DLD1 (cell line): ENCODE results near the gene EPHB4.

Experiments
- in situ Hi-C: cut with HindIII; loops from 2 replicates; pipeline ENCODE4 v1.10.0; 2017; ENCODE audit warnings: low sequenced_read_pairs

EPHB4 gene

GRCh38 chr7:100827330-100828226, at the start of gene EPHB4:
Gene EPHB4 (minus strand): TSS chr7:100827523. CDS start chr7:100827030, 493 bp downstream.
- in situ Hi-C loops, result no loop called here

- in situ Hi-C loops, result no loop called here
These were observed 48.0 kb upstream of the EPHB4 start for GRCh38 chr7:100875356-100875751.

- in situ Hi-C loops, result no loop called here
These were observed 47.4 kb upstream of the EPHB4 start, which contains the start of gene SRRT for GRCh38 chr7:100874577-100875355. Gene SRRT (plus strand): TSS chr7:100875103. CDS start chr7:100875591, 488 bp downstream.

GRCh38 chr7:100874300-100874576, 46.9 kb upstream of the EPHB4 start:
- in situ Hi-C loops, result no loop called here

- in situ Hi-C loops, result no loop called here
These were observed 46.4 kb upstream of the EPHB4 start for GRCh38 chr7:100873599-100874299.

GRCh38 chr7:100867776-100868485, 40.6 kb upstream of the EPHB4 start:
- in situ Hi-C loops, result no loop called here

- in situ Hi-C loops, result no loop called here
These were observed 39.9 kb upstream of the EPHB4 start, which contains the start of gene TRIP6 for GRCh38 chr7:100867040-100867775. Gene TRIP6 (plus strand): TSS chr7:100867387. CDS start chr7:100867498, 111 bp downstream.

- in situ Hi-C loops, result no loop called here
These were observed 39.4 kb upstream of the EPHB4 start for GRCh38 chr7:100866729-100867039.

GRCh38 chr7:100865938-100866728, 38.8 kb upstream of the EPHB4 start:
- in situ Hi-C loops, result no loop called here

GRCh38 chr7:100865372-100865911, 38.1 kb upstream of the EPHB4 start:
- in situ Hi-C loops, result no loop called here

GRCh38 chr7:100864263-100864845, 37.0 kb upstream of the EPHB4 start:
- in situ Hi-C loops, result no loop called here

GRCh38 chr7:100863406-100863950, 36.2 kb upstream of the EPHB4 start:
- in situ Hi-C loops, result no loop called here

- in situ Hi-C loops, result no loop called here
These were observed 34.3 kb upstream of the EPHB4 start for GRCh38 chr7:100861616-100861985.

GRCh38 chr7:100860702-100861615, 33.6 kb upstream of the EPHB4 start:
- in situ Hi-C loops, result no loop called here

GRCh38 chr7:100859856-100860255, 32.5 kb upstream of the EPHB4 start:
- in situ Hi-C loops, result no loop called here

GRCh38 chr7:100856871-100857282, 29.6 kb upstream of the EPHB4 start:
- in situ Hi-C loops, result no loop called here

GRCh38 chr7:100855515-100855914, 28.2 kb upstream of the EPHB4 start:
- in situ Hi-C loops, result no loop called here
